H54 (cell line): ENCODE measurements around the gene ARL15.

Source experiments
- DNase-seq: peaks from one replicate; pipeline ENCODE4 v3.0.0; 2011; ENCODE audit warnings: low spot score, mixed read lengths; ENCODE audit not compliant: insufficient read length
- FAIRE-seq: peaks from 3 replicates; lab custom pipeline; 2011; peaks lifted over from hg19 to GRCh38; lab: Jason Lieb, UNC
- POLR2A ChIP-seq: IDR thresholded peaks from 2 replicates; pipeline ENCODE4 v1.6.1; 2011; ENCODE audit warnings: low read depth, mild to moderate bottlenecking, low read length

ARL15 gene

DNA sequence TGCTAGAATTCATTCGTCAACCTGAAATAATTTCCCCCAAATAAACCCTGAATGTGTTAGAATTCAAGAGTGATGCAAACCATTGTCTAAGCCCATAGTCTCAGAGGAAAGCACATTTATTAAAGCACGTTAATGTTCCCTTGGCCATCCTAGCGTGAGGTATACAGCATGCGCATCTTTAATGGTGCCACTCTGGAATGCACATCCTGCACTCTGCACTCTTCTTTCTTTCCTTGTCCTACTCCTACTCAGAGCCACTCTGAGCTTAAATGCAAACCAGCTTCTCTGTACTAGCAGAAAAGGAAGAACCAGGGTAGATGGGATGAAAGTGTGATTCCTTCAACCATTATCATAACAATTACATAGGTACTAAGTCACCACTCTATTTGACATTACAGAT is 50.4 kb downstream of the ARL15 start:
- TF ChIP-seq POLR2A = no peak
- DNase-seq (no peak), FAIRE-seq (no peak)

DNA sequence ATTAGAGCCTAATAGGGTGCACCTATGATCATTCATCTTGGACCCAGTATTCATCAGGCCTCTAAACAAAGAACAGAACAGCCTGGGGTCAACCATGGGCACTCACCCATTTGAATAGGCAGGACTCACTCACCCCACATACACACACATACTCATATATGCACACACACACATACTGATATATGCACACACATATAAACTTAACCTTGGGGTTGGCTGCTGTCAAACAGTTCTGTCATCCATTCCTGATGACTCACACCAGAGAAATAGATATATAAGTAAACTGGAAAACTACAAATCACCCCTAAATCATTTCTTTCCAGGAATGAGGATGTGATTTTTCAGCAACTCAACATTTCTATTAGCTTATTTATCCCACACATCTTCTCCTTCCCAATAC is 51.3 kb downstream of the ARL15 start:
- DNase-seq (no peak), FAIRE-seq (no peak)
- TF ChIP-seq POLR2A = no peak

DNA sequence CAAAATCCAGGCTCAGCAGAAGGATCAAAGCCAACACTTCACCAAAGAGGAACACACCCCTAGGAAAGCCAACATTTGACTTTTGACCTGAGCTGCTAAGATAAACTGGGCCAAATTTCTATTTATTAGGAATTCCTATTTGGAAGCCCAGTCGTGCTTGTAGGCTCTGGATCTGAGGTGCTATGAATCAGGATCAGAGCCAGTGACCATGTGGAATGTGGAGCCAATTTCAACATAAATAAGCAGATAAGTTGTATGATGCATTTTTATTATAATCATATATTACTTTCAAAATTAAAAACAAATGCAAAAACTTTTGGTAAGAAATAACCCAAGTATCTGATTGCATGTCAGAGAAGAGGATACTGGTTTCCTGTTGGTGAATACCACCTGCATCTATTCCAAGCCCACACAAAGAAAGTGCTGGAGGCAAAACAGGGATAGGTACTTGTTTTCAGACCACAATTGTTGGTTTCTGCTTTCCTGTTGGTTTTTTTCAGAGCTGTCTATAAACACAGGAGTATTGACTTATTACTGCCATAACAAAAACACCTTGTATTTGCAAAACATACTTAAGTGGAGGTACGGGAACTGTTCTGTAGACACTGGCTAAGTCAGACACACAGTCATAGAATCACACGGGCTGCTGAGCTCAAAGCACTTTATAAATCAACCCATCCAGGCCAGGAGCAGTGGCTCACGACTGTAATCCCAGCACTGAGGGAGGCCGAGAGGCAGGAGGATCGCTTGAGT is 52.8 kb downstream of the ARL15 start:
- TF ChIP-seq POLR2A = no peak
- DNase-seq (no peak), FAIRE-seq (no peak)

DNA sequence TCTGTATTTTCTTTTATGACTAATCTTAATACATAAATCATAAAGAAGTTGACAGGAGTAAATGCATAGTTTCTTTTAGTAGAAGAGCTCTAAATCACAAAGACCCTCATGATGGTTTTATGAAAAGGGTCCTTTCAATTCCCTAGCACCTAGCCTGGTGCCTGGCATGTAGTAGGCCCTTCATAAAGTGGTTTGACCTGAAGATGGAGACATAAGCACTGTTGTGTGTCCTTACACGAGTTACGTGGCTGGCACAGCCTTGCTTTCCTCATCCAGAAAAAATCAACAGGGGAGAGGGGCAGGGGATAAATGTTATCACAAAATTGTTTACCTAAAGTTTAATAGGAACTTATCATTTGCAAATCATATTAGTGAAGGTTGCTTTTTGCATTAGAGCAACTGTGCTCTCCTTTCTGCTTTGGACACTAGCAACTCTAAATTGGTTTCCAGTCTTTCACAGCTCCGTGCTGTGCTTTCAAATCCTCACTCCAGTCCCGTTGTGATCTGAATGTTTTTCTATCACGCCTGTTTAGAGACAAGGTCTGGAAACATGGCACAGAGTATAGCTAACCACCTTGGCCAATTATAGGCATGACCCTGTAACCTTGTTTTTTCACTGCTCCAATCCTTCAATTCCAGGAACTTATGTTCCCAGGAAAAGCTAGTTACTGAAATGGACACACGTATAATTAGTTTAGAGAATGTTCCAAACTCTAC is 55.7 kb downstream of the ARL15 start:
- no peak for FAIRE-seq
- no peak for TF ChIP-seq POLR2A
- DNase-seq = no peak

DNA sequence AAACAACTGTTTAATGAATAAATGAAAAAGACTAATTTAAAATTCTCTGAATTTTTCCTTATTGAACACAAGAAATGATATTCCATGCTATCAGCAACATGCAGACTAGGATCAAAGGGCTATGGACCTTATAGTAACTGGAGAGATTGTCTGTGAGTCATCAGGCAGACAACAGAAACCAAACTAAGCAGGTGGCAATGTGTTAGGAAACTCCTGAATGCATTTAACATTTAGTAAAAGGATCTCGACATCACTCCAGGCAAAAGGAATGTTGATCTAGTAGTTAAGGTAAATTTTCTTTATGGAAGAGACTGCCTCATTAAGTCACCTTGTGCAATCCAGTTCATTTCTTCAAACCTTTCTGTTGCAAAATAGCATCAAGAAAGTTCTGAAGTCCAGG is 58.4 kb downstream of the ARL15 start:
- TF ChIP-seq POLR2A = no peak
- no peak for FAIRE-seq
- no peak for DNase-seq

DNA sequence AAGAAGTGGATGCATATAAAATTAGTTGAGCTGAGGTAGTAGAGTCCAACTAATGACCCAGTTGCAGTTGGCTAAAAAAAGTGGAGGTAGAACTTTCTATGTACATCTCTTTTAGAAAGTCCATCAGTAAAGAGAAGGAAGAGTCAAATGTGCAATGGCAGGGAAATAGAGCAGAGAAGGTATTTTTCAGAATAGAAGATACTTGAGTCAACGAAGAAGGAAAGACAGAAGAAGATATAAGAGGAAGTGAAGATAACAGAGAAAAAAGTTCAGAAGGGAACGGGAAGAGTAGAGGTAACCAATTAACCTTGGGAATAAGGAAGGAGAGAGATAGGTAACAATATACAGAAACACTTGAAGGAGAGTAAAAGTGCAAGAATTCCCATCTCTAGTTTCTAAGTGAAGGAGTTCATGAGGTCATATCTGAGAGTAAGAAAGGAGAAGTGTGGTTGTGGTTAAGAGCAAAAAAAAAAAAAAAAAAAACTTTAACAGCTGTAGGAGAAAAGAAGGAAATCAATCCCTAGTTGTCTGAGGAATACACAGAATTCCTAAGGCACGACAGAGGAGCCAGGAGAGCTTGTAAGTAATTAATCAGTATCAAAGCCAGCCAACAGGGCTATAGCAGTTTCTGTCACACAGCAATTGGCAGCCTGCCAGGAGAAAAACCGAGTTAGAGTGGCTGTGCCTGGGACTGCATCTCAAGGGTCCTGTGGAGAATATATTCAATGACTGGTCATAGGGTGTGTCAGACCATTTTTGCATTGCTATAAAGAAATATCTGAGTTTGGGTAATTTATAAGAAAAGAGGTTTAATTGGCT is 61.0 kb downstream of the ARL15 start:
- FAIRE-seq (no peak), DNase-seq (no peak)

DNA sequence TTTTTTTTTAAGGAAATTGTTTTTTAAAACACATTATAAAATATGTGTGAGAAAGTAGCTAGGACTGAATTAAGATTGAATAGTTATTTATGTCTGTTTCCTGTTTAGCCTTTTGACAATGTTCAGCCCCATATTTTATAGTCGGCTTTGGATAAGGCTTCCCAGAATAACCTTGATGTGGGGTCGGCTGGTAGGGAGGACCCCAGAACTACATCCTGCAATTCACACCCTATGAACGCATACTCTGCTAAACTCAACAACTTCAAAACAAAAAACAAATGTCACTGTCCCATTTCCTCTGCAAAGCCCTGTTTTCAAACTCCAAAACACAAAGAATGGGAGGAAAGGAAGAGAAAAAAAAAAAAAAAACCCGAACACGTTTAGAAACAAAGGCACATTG is 63.1 kb downstream of the ARL15 start:
- DNase-seq (no peak), FAIRE-seq (no peak)
- no peak for TF ChIP-seq POLR2A

More for the DNA sequence above, 61.0 kb downstream of the ARL15 start:
- no peak for TF ChIP-seq POLR2A

DNA sequence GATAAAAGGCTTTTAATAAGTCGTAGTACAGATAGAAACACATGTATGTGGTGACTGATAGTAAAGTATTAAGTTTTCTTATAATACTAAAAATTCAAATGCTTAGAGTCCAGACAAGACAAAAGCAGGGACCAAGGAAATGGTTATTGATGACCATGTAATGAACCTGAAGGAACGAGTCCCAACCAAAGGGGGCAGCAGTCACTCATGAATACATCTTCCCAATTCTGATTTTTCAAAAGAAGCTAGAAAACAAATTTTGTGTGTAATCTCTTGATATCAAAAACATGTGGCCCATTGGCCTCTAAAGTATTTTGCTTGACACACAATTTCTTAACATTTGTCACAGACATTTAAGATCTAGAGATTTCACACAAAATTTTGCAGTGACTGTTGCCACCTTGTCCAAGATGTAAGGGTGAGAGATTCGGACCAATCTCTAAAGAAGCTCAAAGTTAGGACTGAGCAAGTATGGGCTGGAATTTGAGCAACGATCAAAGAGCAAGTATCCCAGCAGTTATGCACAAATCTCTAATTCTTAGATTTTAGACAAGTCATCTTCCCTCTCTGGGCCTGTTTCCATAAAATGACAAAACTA is 66.8 kb downstream of the ARL15 start:
- no peak for TF ChIP-seq POLR2A
- no peak for DNase-seq

DNA sequence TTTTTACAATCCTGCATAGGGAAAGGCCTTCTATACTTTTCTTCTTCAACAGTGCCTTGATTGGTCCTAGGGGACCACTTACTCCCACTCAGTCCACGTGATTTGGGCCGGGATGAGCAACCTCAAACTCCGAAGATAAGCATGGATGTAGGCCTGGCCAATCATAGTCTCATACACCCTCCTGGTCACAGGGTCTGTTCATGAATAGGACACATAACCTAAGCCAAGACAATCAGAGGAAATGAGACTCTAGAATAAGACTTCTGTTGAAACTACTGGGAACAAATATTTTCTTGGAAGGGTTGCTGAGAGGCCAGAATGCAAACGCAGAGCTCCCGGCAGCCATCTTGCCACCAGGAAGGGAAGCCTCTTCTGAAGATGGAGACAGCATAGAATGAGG is 68.1 kb downstream of the ARL15 start:
- DNase-seq (no peak), FAIRE-seq (no peak)
- no peak for TF ChIP-seq POLR2A

More for the DNA sequence above, 66.8 kb downstream of the ARL15 start:
- no peak for FAIRE-seq

DNA sequence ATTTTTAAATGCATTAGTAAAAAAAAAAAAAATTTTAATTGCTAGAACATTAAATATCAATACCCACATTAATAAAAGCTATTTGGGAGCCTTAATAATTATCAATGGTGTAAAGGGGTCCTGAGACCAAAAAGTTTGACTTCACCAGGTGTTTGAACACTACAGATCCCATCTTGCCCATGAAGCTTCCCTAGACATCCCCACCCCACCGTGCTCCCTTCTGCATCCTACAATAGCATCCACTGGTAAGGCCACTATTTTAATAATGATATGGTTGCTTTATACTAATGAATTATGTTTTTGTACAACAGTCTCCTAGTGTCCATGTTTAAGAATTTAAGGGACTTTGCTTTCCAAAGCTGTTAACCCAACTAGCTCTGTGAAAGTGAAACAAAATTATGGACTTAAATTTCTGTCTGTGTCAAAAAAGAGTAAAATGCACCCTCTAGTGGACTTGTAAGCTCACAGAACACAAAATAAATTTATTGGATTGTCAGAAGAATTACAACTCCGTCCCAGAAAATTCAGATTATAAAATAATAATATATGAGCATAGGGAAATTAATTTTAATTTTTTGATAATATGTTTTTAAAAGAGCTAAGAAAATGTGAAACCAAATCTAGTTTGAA is 76.0 kb downstream of the ARL15 start:
- TF ChIP-seq POLR2A = no peak
- no peak for DNase-seq
- no peak for FAIRE-seq

DNA sequence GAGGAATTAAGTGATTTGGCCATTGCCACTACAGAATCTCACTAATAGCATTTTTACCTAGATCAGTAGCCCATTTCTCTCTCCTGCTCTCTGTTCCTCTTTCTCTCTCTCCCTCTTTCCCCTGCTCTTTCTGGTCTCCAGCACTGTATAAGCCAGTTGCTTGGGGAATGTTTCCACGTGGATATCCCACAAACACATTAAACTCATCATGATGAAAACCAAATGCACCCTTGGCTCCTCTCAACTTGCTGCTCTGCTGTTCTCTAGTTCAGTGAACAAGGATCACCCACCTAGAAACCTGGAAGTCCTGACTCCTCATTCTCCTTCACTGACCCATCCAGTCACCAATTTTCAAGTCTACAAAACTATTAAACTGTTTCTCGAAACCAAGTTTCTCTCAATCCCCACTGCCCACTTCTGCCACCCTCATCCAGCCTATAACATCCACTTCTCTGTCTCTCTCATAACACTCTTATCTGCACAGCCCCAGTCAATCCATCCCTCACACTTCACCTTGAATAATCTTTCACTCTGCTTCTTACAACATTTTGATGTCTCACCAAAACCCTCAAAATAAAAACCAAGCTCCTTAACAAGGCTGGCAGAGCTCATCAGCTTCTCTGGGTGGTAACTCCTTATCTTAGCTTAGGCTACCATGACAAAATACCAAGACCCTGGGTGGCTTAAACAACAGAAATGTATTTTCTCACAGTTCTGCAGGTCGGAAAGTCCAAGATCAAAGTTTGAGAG is 79.3 kb downstream of the ARL15 start:
- no peak for TF ChIP-seq POLR2A
- DNase-seq (no peak), FAIRE-seq (no peak)

DNA sequence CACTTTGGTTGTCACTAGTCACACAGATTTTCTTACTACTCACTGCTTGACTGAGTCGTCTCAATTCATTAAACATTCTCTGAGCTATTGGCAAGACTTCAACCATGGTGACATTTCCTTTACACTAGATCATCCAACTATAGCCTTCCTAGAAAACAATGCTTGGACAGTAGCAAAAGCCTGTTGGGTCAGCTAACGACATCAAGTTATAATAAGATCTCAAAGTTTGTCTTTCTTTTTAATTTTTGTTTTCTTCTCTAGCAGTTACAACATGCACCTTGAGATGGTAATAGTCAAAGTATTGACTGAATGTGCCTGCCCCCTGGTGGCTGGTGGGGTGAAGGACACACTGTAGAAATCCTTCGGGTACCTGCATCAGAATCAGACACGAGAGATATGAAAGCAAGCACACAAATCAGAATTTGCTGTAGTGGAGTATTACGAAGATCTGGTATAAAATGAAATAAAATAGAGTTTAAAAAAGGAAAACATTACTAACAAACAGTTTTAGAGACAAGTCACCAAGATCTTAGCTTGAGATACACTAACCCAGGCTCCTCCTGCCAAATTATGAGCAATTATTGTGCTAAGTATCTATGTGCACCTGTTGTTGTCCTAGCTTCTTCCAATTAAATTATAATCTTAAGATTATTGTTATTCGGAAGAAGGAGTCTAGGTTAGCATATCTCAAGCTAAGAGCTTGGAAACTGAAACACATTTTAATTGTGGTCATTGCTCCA is 81.2 kb downstream of the ARL15 start:
- FAIRE-seq = peak; percentile 66
- no peak for TF ChIP-seq POLR2A
- DNase-seq = no peak

DNA sequence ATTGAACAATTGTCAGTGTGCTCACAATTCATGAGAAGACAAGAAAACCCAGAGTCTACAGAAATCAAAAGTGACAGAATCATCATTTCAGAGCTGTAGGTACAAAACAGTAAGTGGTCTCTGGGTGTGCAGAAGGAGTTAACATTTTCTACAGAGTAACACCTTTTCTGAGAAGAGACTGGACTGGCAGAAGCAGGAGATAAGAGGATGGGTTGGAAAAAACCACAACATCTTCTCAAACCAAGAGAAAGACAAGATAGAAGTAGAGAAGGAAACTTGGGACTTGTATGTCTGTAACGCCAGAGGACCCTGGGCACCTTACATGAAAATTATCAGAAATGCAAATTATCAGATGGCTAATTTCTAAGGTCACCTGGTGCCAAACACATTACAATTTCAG is 82.6 kb downstream of the ARL15 start:
- FAIRE-seq = no peak
- DNase-seq = no peak
- no peak for TF ChIP-seq POLR2A
